Bronchus fibroblast of lung (primary cell): ENCODE measurements around the gene GPR137. TPM values are rescaled to one million over a fixed set of nuclear protein-coding genes. Genes with fewer than 3 reads are reported as not detected.

ENCODE experiments used
- total RNA-seq: library from RNA; depleted of rRNA; stranded (reverse); fragments of >200 nt; gene quantifications from 2 replicates; pipeline ENCODE4 v1.2.3, GENCODE V29; 2015

The GPR137 gene, protein sequence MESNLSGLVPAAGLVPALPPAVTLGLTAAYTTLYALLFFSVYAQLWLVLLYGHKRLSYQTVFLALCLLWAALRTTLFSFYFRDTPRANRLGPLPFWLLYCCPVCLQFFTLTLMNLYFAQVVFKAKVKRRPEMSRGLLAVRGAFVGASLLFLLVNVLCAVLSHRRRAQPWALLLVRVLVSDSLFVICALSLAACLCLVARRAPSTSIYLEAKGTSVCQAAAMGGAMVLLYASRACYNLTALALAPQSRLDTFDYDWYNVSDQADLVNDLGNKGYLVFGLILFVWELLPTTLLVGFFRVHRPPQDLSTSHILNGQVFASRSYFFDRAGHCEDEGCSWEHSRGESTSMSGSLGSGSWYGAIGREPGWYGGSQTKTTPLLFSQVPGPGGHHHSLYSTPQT
- 14.6 and 18.7 TPM in 2 replicates for total RNA-seq

DNA sequence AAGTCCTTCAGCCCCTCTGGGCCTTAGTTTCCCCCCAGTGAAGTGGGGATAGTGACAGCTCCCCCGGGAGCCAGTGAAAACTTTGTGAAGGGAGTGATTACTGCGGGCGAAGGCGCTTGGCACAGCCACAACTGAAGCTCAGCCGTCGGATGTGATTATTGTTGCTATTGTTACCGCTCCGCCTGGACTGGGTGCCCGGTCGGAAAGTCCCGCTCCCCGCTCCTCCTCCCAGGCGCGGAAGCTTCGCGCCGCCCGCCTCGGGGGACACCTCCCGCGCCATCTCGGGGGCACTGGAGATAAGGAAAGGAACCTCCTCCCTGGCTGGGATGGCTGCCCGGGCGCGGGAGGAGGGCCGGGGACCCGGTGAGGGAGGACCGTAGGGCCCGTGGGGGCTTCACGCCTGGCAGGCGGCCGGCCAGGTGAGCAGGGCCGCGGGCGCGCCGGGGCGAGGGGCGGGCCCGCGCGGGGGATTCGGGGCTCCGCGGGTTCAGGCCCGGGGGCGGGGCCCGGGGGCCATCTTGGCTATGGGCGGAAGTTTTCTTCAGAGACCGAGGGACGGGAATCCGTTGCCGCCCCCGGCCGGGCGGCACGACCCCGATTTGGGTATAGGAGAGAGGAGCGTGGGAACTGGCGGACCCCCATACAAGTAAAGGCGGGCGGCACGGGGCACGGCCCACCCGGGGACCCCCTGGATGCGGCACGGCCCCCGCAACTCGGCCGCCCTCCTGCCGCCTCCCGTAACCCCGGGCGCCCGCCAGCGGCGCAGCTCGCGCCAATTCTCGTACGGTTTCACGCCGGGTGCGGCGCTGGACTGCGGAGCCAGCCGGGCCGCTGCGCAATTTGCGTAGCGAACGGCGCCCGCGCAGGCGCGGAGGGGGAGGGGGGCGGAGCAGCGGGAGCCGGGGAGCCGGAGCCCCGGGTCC lies at the start of gene GPR137:
TSS of gene GPR137 (plus strand) at position 887 of the 923 bp plus-strand sequence. CDS start 677 bp downstream, outside the sequence.

DNA sequence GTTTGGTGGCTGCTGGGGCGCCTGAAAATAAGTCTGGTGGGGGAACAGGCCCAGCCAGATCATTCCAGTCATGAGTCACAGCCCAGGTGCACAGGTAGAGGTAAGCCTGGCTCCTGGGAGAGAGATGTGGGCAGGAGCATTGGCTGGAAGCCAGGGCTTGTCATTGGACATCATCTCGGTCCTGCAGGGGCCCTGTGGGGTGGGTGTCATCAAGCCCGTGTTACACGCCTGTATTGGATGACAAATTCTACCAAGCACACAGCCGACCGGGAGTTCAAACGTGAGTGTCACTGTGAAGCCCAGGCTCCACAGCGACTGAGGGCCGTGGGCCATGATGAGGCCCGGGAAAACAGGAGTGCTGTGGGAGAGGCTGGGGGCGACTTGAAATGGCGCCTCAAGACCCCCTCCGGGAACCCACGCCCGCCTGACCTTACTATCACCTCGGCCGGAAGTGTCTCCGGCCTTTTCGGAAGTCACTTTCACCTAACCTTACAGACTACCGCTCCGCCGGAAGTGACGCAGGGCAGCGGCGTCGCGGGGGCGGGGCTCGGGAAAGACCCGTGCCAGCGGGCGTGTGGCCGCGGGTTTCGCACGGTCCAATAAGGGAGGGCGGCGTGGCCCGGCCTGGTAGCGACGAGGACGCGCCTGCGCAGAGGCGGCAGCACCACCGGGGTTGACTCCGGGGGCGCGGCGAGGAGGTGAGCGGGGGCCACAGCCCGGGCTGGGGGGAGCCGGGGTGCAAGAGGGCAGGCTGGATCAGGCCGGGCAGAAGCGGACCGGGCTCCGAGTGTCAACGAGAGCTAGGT lies 45.0 kb upstream of the GPR137 start, which contains the start of gene FKBP2:
TSS of gene FKBP2 (plus strand) at position 661 of the 806 bp plus-strand sequence. CDS start 1,293 bp downstream, outside the sequence.

DNA sequence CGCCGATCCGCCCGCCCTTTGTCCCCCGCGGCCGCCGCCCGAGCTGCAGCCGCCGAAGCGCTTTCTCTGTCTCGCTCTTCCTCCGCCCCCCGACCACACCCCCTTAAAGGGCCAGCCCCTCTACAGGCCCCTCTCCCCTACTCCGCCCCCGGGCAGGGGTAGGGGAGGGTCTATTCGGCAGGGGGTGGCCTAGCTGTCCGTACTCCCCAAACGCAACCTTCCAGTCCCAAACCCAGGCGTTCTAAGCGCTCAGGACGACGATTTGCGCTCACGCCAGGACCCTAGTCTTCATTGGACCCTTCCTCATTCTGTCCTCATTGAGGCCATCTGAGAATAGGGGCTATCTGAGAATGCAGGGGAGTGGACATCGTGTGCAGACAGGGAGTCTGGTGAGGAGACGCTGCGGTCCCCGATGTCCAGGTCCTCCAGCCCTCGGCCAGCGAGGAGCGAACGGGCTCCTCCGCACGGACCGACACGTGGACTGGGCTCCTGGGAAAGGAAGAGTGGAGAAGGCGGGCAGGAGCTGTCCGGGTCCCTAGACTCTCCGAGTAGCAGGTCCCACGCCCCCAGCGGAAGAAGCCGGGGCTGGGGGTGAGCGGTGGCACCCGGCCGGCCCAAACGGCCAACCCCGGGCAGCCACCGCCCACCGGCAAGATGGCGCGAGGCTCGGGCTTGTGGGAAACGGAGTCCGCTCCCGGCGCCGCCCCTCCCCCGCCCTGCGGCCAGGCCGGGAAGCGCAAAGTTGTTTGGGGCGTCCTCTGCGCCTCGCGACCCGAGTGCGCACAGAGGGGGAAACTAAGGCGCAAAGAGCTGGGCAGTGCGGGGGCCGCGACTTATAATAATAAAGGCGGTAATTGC lies 38.5 kb upstream of the GPR137 start, which contains the start of gene PPP1R14B:
TSS of gene PPP1R14B (minus strand) at position 73 of the 858 bp plus-strand sequence. CDS start 270 bp downstream, outside the sequence.

DNA sequence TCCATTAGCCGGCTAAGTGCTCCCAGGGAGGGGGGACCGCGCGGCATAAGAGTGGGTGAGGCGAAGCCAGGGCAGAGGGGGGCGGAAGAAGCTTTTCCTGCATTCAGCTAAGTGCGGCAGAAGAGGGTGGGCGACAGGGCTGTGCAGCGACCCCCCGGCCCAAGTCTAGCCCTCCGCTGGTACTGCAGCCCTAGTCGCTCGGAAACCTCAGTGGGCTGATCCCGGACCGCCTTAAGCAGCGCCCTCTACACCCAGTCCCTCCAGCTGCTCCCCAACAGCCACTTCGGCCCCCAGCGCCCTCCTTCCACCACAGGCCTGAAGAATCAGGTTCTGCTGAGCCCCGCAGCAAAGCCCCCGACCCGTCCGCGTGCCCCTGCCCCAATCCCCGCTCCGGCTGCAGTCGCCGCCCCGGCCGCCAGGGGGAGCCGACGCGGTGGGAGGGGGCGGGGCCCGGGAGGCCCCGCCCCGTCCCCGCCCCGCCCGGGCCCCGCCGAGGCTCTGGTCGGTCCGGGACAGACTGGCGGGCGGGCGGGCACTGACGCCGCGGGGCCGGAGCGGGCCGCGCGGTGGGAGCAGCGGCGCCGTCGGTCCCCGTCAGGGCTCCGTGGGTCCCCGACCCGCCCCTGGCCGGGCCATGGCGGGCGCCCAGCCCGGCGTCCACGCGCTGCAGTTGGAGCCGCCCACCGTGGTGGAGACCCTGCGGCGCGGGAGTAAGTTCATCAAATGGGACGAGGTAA lies 34.5 kb upstream of the GPR137 start, which contains the start of gene PLCB3:
TSS of gene PLCB3 (plus strand) at position 515 of the 737 bp plus-strand sequence. CDS start at position 635, 120 bp downstream.

DNA sequence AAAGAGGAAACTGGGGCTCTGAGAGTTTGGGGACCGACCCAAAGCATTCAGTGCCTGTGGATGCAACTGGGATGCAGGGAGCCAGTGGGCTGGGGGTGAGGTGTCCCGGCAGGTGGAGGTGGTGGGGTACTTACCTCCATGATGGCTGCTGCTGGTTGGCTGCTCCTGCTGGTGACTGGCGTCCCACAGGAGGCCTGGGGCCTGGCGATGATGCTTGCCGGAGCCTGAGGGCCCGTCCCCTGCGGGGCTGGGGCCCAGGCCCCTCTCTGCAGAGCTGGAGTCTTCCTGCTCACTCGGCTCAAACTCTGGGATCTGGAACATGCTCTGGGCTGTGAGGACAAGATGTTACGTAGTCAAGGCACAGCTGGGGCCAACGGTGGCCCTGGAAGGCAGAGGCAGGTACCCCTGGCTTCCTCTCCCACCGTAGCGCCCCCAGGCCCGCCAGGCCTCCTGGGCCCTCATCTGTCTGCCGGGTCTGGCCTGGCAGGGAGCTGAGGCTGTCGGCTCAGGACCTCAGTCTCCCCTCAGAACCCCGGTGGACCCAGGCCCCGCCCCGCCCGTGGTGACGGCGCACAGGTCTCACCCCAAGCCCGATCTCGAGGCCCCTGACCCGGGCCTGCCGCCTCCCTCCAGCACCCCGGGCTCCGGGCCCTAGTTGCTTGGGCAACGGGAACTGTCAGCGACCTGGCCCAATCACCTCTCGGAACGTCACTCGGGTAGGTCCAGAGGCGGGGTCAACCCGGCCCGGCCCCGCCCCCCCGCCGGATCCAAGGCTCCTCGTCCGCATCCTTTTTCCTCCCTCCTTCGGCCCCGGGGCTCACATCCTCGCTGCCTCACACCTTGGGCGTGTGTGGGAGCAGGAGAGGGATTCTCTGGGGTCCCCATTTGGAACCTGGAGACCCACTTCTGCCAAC lies 1.3 kb upstream of the GPR137 start, which contains the start of gene BAD:
TSS of gene BAD (minus strand) at position 618 of the 914 bp plus-strand sequence. CDS start at position 321, 297 bp downstream.

DNA sequence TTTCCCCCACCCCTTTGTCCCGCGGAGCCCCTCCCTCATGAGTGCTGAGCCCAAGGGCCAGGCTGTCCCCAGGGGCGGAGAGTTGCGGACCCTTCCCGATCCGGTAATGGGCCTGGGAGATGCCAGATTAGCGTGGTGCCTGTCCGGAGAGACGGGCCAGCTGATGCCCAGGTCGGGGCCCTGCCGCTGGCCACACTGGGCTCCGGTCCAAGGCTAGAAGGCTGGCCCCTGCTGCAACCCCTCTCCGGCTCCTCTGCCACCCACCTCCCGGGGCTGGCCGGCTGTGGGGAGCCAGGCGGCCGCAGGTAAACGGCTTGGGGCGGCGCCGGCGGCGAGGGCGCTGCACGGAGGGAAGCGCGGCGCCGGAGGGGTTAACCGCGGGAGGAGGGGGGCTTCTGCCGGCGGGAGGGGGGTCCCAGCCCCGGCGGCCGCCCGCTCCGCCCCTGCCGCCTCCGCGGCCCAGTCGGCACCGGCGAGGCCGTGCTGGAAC lies 5.7 kb downstream of the GPR137 start, which contains the start of gene KCNK4:
TSS of gene KCNK4 (plus strand) at position 41 of the 490 bp plus-strand sequence. CDS start 1,717 bp downstream, outside the sequence.

DNA sequence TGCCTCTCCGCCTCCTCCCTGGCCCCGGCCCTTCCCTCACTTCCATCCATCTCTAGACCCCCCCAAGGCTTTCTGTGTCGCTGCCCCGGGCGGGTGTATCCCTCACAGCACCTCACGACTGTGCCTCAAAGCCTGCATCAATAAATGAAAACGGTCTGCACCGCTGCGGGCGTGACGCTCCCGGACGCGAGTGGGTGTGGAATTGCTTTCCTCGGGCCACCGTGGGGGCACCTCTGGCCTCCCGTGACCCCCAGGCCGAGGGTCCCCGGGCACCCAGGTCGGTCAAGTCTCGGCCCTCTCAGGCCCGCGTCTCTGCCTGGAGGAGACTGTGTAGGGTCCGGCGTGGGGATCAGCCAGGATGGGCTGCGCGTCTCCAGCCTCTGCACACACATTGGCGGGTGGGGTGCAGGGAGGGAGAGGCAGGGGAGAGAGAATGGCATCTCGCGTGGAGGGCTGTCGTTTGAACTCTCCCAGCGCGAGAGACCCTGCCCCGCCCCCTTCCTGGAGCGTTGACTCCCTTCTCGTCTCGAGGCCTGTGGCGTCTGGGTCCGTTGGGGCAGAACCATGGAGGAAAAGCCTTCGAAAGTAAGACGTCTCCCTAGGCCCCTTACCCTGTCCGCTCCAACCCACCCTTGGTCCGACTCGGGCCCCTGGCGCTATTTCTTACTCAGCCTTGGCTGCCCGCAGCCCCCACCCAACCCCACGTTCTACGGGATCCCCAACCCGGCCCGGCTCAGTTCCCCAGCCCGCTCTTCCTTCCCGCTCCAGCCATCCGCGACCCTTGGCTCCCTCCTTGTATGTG lies 14.4 kb downstream of the GPR137 start, which contains the start of gene CATSPERZ:
TSS of gene CATSPERZ (plus strand) at position 512 of the 802 bp plus-strand sequence. CDS start at position 565, 53 bp downstream.

DNA sequence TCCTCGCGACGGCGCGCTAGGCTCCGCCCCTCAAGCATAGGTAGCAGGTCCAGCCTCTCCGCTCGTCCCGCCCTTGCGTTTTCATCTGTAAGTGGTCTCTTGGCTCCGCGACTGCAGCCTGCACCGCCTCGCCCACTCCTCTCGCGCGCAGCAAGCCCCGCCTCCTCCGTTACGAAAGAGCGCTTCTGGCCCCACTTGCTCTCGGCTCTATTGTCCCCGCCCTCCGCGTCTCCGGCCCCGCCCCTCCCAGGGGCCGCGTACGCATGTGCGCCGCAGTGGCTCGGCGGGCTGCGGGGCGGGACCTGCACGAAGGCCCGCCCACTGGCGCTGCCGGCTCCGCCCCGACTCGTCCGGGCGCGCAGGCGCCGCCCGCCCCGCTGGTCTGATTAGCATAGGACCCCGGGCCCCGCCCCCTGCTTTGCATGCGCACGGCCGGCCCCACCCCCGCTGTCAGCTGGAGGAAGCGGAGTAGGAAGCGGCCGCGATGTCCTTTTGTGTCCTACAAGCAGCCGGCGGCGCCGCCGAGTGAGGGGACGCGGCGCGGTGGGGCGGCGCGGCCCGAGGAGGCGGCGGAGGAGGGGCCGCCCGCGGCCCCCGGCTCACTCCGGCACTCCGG lies 19.5 kb downstream of the GPR137 start, which contains the start of gene ESRRA:
TSS of gene ESRRA (plus strand) at position 450 of the 616 bp plus-strand sequence. CDS start 1,656 bp downstream, outside the sequence.

DNA sequence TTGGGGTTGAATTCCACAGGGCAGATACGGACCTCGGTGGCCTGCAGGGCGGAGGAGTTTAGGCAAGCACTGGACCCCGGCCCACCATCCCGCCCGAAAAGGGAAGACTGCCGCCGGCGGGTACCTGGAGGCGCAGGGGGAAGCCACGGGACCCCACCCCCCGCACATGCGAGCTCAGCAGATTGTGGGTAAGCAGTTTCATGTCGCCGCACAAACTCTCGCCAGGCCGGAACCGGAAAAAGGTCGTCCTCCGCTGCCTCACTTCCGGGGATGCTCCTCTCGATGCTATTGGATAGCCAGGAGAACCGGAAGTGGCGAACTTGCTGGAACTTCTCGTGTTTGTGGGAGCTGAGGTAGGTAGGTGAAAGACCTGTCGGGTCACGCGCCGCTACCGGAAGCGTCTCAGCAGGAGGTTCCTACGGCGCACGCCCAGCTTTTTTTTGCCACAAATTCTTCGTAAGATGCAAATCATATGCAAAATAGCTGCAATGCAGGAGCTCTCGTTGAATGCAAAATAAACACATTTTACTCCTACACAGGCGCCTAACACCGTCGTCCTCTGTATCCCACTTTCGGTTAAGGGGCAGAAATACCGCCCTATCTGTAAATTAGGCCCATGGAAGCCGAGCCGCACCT lies 31.8 kb downstream of the GPR137 start, which contains the start of gene TRMT112:
TSS of gene TRMT112 (minus strand) at position 235 of the 636 bp plus-strand sequence. CDS start at position 202, 33 bp downstream.

DNA sequence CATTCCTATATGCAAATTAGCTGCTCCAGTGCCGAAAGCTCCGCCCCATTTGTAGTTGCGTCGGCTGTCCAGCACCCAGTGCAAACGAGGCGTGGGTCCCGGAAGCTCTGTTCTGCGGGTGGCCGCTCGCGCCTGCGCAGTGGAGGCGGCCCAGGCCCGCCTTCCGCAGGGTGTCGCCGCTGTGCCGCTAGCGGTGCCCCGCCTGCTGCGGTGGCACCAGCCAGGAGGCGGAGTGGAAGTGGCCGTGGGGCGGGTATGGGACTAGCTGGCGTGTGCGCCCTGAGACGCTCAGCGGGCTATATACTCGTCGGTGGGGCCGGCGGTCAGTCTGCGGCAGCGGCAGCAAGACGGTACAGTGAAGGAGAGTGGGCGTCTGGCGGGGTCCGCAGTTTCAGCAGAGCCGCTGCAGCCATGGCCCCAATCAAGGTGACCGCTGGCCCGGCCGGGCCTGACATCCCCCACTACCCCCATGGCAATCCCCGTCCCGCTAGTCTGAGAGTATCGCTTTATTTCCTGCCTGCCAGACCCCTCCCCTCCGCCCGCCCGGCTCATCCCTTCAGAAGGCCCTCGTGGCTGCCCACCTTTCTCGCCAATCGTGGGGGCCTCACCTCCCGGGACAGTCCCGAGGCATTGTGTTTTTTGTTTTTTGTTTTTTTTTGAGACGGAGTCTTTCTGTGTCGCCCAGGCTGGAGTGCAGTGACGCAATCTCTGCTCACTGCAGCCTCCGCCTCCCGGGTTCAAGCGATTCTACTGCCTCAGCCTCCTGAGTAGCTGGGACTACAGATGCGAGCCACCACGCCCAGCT lies 32.5 kb downstream of the GPR137 start, which contains the start of gene PRDX5:
TSS of gene PRDX5 (plus strand) at position 161 of the 805 bp plus-strand sequence. CDS start at position 256, 95 bp downstream.

Other genes with a start within 250 kb of the GPR137 start
- gene FLRT1, start 249.9 kb upstream of the GPR137 start, total RNA-seq, result under 0.01 TPM in 1 of 2 replicates, not detected in the other
- 9.2 and 14.7 TPM in 2 replicates for gene MACROD1, start 119.7 kb upstream of the GPR137 start, total RNA-seq
- 200 and 219 TPM in 2 replicates for gene STIP1, start 99.7 kb upstream of the GPR137 start, total RNA-seq
- gene FERMT3, start 79.1 kb upstream of the GPR137 start, total RNA-seq, result 1.8 and 2.2 TPM in 2 replicates
- gene TRPT1, start 59.7 kb upstream of the GPR137 start, total RNA-seq, result 46.2 and 59.3 TPM in 2 replicates
- 59.5 and 60.4 TPM in 2 replicates for gene NUDT22, start 59.6 kb upstream of the GPR137 start, total RNA-seq
- 12.6 and 21.2 TPM in 2 replicates for gene DNAJC4, start 55.3 kb upstream of the GPR137 start, total RNA-seq
- 22.5 and 30.8 TPM in 2 replicates for gene VEGFB, start 51.3 kb upstream of the GPR137 start, total RNA-seq
- gene FKBP2, start 44.8 kb upstream of the GPR137 start, total RNA-seq, result 41.2 and 54.4 TPM in 2 replicates
- gene PPP1R14B, start 38.9 kb upstream of the GPR137 start, total RNA-seq, result 361 and 380 TPM in 2 replicates
- 24.2 and 25.7 TPM in 2 replicates for gene PLCB3, start 34.3 kb upstream of the GPR137 start, total RNA-seq
- gene BAD, start 1.2 kb upstream of the GPR137 start, total RNA-seq, result 102 and 103 TPM in 2 replicates
- gene KCNK4, start 5.5 kb downstream of the GPR137 start, total RNA-seq, result not detected in 2 replicates
- 0.15 TPM in 1 of 2 replicates, not detected in the other for gene CATSPERZ, start 14.5 kb downstream of the GPR137 start, total RNA-seq
- gene ESRRA, start 19.7 kb downstream of the GPR137 start, total RNA-seq, result 21.3 and 25.1 TPM in 2 replicates
- gene TRMT112, start 31.7 kb downstream of the GPR137 start, total RNA-seq, result 446 and 498 TPM in 2 replicates
- gene PRDX5, start 32.3 kb downstream of the GPR137 start, total RNA-seq, result 281 and 297 TPM in 2 replicates
- 1.2 and 1.3 TPM in 2 replicates for gene CCDC88B, start 54.4 kb downstream of the GPR137 start, total RNA-seq
- gene RPS6KA4, start 73.3 kb downstream of the GPR137 start, total RNA-seq, result 39.7 and 42.4 TPM in 2 replicates